ENCODE data around the gene TIRAP. TPM values are rescaled to one million over a fixed set of nuclear protein-coding genes. Genes with fewer than 3 reads are reported as not detected.

TIRAP gene
- total and polyA plus RNA-seq, 3 experiments from 2014 or later, result 10.6 to 13.0 (median 11.3) TPM

DNA sequence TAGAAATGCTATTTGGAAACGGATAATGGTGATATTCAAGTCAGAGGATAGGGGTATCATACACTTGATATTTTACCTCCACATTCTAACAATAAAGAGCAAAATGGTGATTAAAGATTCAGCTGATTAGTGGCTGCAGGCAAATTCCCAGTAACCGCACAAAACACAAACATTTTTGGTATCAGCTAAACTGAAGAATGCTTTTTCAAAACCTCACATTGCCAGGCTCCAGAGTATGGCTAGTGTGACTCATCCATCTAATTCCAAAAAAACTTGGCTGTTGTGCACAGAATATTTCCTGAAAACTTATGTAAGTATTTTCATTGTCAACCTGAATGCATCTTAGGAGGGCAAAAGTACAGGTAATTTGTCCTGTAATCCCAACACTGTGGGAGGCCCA lies 25.1 kb upstream of the TIRAP start:
- Histone ChIP-seq H3K4me1 (ENCODE audit: insufficient read depth, low read length) (no peaks in the 10 kb centered on the region), H3K9me3 (ENCODE audit: low read length) (no peaks in the 10 kb centered on the region), H3K4me3 (ENCODE audit: low read length) (no peak overlapping the region), H3K27me3 (ENCODE audit: insufficient read depth, low read length, poor library complexity, severe bottlenecking) (no peaks in the 10 kb centered on the region), H3K36me3 (ENCODE audit: insufficient read depth, low read length) (peaks cover 6% of the 10 kb centered on the region), H3K27ac (ENCODE audit: low read depth, low read length) (no peak overlapping the region)
- H3K4me3 Mint-ChIP-seq, result no peak overlapping the region
- no peaks in the 10 kb centered on the region for H3K27me3 Mint-ChIP-seq
- no peaks in the 10 kb centered on the region for H3K9me3 Mint-ChIP-seq
- ChIA-PET POLR2A (no interaction called here), CTCF (no interaction called here)
- no peak for DNase-seq
- H3K4me1 Mint-ChIP-seq, result peaks cover 0 to 2% (median 0%) of the 10 kb centered on the region in 3 donors
- peaks cover 0 to 68% (median 8%) of the 10 kb centered on the region in 3 donors for H3K36me3 Mint-ChIP-seq
- peak overlapping the region in 3 of 8 donors; percentile 11 to 45 (median 42) for H3K27ac Mint-ChIP-seq

- Histone ChIP-seq H3K9me3 (ENCODE audit: low read length) (no peaks in the 10 kb centered on the region), H3K4me1 (ENCODE audit: insufficient read depth, low read length) (peaks cover 3% of the 10 kb centered on the region), H3K27me3 (ENCODE audit: insufficient read depth, low read length, poor library complexity, severe bottlenecking) (no peaks in the 10 kb centered on the region), H3K36me3 (ENCODE audit: insufficient read depth, low read length) (peaks cover 48% of the 10 kb centered on the region), H3K27ac (ENCODE audit: low read depth, low read length) (no peak overlapping the region), H3K4me3 (ENCODE audit: low read length) (no peak overlapping the region)
- H3K4me1 Mint-ChIP-seq, result peaks cover 8 to 17% (median 16%) of the 10 kb centered on the region in 3 donors
- H3K4me3 Mint-ChIP-seq, result no peak overlapping the region
- H3K36me3 Mint-ChIP-seq, result peaks cover 7 to 83% (median 22%) of the 10 kb centered on the region in 3 donors
- DNase-seq, result no peak
- CTCF ChIA-PET, result interaction anchor here (1.3 to 1.5 kb wide), 2 partner anchors 8 to 11 kb away, joined by 3 to 5 read pairs; no protein-coding TSS in a partner anchor
- H3K27me3 Mint-ChIP-seq, result no peaks in the 10 kb centered on the region
- no peaks in the 10 kb centered on the region for H3K9me3 Mint-ChIP-seq
- POLR2A ChIA-PET, result interaction anchor here (0.6 to 1.5 kb wide), 2 partner anchors 21 to 24 kb away, joined by 4 read pairs; no protein-coding TSS in a partner anchor
- peak overlapping the region in 1 of 8 donors; percentile 24 for H3K27ac Mint-ChIP-seq
Observed at GRCh38 chr11:126262216-126262615, 20.7 kb upstream of the TIRAP start.

DNA sequence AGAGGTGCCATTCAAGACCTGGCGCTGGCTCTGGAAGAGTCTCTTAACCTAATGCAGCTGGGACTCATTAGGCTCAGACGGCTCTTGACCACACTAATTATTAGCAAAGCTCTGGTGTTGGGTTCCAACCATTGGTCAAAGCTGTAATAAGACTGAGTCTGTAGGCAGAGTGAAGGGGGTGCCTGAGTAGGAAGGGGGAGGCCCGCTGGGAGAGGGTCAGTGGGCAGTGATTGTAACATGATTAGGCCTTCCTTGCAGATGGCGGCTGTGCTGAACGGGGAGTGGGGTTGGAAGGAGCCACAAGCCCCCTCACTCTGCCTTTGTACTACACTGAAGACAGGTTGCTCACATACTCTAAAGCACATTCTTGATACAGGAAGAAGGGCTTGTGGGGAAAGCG lies 19.4 kb upstream of the TIRAP start:
- Histone ChIP-seq H3K4me1 (ENCODE audit: insufficient read depth, low read length) (peaks cover 13% of the 10 kb centered on the region), H3K36me3 (ENCODE audit: insufficient read depth, low read length) (peaks cover 50% of the 10 kb centered on the region), H3K27ac (ENCODE audit: low read depth, low read length) (no peak overlapping the region), H3K9me3 (ENCODE audit: low read length) (no peaks in the 10 kb centered on the region), H3K4me3 (ENCODE audit: low read length) (no peak overlapping the region), H3K27me3 (ENCODE audit: insufficient read depth, low read length, poor library complexity, severe bottlenecking) (no peaks in the 10 kb centered on the region)
- Mint-ChIP-seq H3K4me1 (peaks cover 17 to 25% (median 25%) of the 10 kb centered on the region in 3 donors), H3K36me3 (peaks cover 7 to 84% (median 20%) of the 10 kb centered on the region in 3 donors), H3K4me3 (peak overlapping the region in 1 of 7 donors; percentile 10), H3K9me3 (no peaks in the 10 kb centered on the region), H3K27ac (peak overlapping the region in 4 of 8 donors; percentile 26 to 61 (median 38)), H3K27me3 (no peaks in the 10 kb centered on the region)
- CTCF ChIA-PET, result interaction anchor here (1.1 to 1.5 kb wide), 2 partner anchors 9 to 48 kb away, joined by 3 read pairs; no protein-coding TSS in a partner anchor
- POLR2A ChIA-PET, result interaction anchor here (1.5 kb wide), 1 partner anchor 20 kb away, joined by 4 read pairs; no protein-coding TSS in a partner anchor
- no peak for DNase-seq

DNA sequence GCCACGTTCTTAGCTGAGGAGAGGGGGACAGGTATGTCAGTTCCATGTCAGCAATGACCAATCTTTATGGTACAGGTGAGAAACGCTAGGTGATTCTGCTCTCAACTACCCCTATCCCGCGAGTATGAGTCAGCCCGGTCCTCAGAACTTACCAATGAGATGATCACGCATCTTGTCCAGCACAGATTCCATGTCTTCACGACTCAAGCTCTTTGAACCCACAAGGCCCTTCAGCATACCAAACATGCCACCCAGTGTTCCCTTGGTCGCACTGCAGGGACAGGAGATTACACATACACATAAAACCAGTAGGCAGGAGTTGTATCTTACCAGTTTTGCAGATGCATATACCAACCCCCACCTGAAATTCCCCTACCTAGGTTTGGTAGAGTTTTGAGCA lies 17.1 kb upstream of the TIRAP start:
- Histone ChIP-seq H3K27me3 (ENCODE audit: insufficient read depth, low read length, poor library complexity, severe bottlenecking) (no peaks in the 10 kb centered on the region), H3K36me3 (ENCODE audit: insufficient read depth, low read length) (peaks cover 50% of the 10 kb centered on the region), H3K27ac (ENCODE audit: low read depth, low read length) (no peak overlapping the region), H3K4me1 (ENCODE audit: insufficient read depth, low read length) (peaks cover 23% of the 10 kb centered on the region), H3K9me3 (ENCODE audit: low read length) (no peaks in the 10 kb centered on the region), H3K4me3 (ENCODE audit: low read length) (no peak overlapping the region)
- Mint-ChIP-seq H3K27me3 (no peaks in the 10 kb centered on the region), H3K27ac (peak overlapping the region in 6 of 8 donors; percentile 73 to 98 (median 94)), H3K4me1 (peaks cover 33 to 47% (median 44%) of the 10 kb centered on the region in 3 donors), H3K9me3 (no peaks in the 10 kb centered on the region), H3K36me3 (peaks cover 7 to 78% (median 23%) of the 10 kb centered on the region in 3 donors), H3K4me3 (peak overlapping the region in 3 of 7 donors; percentile 19 to 85 (median 25))
- ChIA-PET POLR2A (no interaction called here), CTCF (interaction anchor here (1.6 kb wide), 1 partner anchor 16 kb away, joined by 5 read pairs; no protein-coding TSS in a partner anchor)
- no peak for DNase-seq

DNA sequence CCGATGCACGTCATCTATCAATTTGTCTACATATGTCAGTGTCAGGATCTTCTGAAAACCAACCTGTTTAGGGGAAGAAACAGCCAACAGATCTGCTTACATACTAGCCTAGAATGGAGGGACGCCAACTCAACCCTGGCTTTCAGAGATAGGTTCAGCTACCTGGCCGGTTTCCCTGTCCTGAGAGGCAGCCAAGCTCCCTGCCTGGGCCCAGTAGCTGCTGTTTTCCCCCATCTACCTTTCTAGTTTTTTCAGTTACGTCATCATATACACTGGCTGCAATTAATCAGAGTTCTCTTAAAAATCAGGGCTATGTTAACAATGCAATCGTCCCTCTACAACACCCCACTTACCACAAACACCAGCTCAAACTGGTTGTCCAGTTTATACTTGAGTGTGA lies 15.2 kb upstream of the TIRAP start:
- CTCF ChIA-PET, result interaction anchor here (1.2 to 2.2 kb wide), 2 partner anchors 15 kb away, joined by 3 to 8 read pairs; partner anchors contain the start of gene TIRAP
- POLR2A ChIA-PET, result interaction anchor here (0.9 to 3.2 kb wide), 5 partner anchors 14 to 149 kb away, joined by 3 to 46 read pairs (median 3); partner anchors contain the start of genes FAM118B, RPUSD4, ST3GAL4 and TIRAP
- no peak for DNase-seq
- peaks cover 7 to 70% (median 23%) of the 10 kb centered on the region in 3 donors for H3K36me3 Mint-ChIP-seq
- no peaks in the 10 kb centered on the region for H3K9me3 ChIP-seq (ENCODE audit: low read length)
- peaks cover 23% of the 10 kb centered on the region for H3K4me1 ChIP-seq (ENCODE audit: insufficient read depth, low read length)
- H3K4me1 Mint-ChIP-seq, result peaks cover 39 to 52% (median 48%) of the 10 kb centered on the region in 3 donors
- H3K9me3 Mint-ChIP-seq, result no peaks in the 10 kb centered on the region
- peaks cover 47% of the 10 kb centered on the region for H3K36me3 ChIP-seq (ENCODE audit: insufficient read depth, low read length)
- peak overlapping the region; percentile 92 to 100 (median 98) for H3K27ac Mint-ChIP-seq
- H3K27me3 ChIP-seq (ENCODE audit: insufficient read depth, low read length, poor library complexity, severe bottlenecking), result no peaks in the 10 kb centered on the region
- peak overlapping the region; percentile 82 for H3K4me3 ChIP-seq (ENCODE audit: low read length)
- H3K27me3 Mint-ChIP-seq, result no peaks in the 10 kb centered on the region
- H3K27ac ChIP-seq (ENCODE audit: low read depth, low read length), result peak overlapping the region; percentile 97
- peak overlapping the region; percentile 85 to 98 (median 96) for H3K4me3 Mint-ChIP-seq

GRCh38 chr11:126268361-126268707 lies 14.6 kb upstream of the TIRAP start:
- H3K9me3 Mint-ChIP-seq, result no peaks in the 10 kb centered on the region
- peak overlapping the region; percentile 85 to 98 (median 96) for H3K4me3 Mint-ChIP-seq
- Histone ChIP-seq H3K27ac (ENCODE audit: low read depth, low read length) (peak overlapping the region; percentile 97), H3K27me3 (ENCODE audit: insufficient read depth, low read length, poor library complexity, severe bottlenecking) (no peaks in the 10 kb centered on the region), H3K36me3 (ENCODE audit: insufficient read depth, low read length) (peaks cover 49% of the 10 kb centered on the region), H3K4me3 (ENCODE audit: low read length) (peak overlapping the region; percentile 82), H3K9me3 (ENCODE audit: low read length) (no peaks in the 10 kb centered on the region), H3K4me1 (ENCODE audit: insufficient read depth, low read length) (peaks cover 23% of the 10 kb centered on the region)
- ChIA-PET CTCF (interaction anchor here (1.2 to 2.2 kb wide), 3 partner anchors 14 to 34 kb away, joined by 3 to 8 read pairs (median 3); partner anchors contain the start of gene TIRAP), POLR2A (interaction anchor here (0.6 to 3.2 kb wide), 7 partner anchors 14 to 148 kb away, joined by 3 to 46 read pairs (median 3); partner anchors contain the start of genes FAM118B, RPUSD4, ST3GAL4 and TIRAP)
- DNase-seq, result no peak
- H3K27me3 Mint-ChIP-seq, result no peaks in the 10 kb centered on the region
- peak overlapping the region; percentile 92 to 100 (median 98) for H3K27ac Mint-ChIP-seq
- H3K36me3 Mint-ChIP-seq, result peaks cover 7 to 70% (median 23%) of the 10 kb centered on the region in 3 donors
- H3K4me1 Mint-ChIP-seq, result peaks cover 39 to 52% (median 48%) of the 10 kb centered on the region in 3 donors

GRCh38 chr11:126268708-126269579 lies 13.9 kb upstream of the TIRAP start, which contains the start of the genes FOXRED1 and SRPRA:
Gene FOXRED1 (plus strand): TSS chr11:126269154. CDS start chr11:126269207, 53 bp downstream.
Gene SRPRA (minus strand): TSS chr11:126268895. CDS start chr11:126268804, 91 bp downstream.
- H3K4me1 ChIP-seq (ENCODE audit: insufficient read depth, low read length), result peaks cover 23% of the 10 kb centered on the region
- ChIA-PET CTCF (interaction anchor here (1.2 to 2.2 kb wide), 3 partner anchors 14 to 33 kb away, joined by 3 to 8 read pairs (median 3); partner anchors contain the start of gene TIRAP), POLR2A (interaction anchor here (0.6 to 3.2 kb wide), 9 partner anchors 10 to 147 kb away, joined by 3 to 46 read pairs (median 3); partner anchors contain the start of genes FAM118B, RPUSD4, ST3GAL4 and TIRAP)
- H3K4me3 Mint-ChIP-seq, result peak within 1 kb of the TSS; percentile 85 to 98 (median 96)
- no peaks in the 10 kb centered on the region for H3K27me3 Mint-ChIP-seq
- H3K27ac Mint-ChIP-seq, result peak within 1 kb of the TSS; percentile 92 to 100 (median 98)
- H3K36me3 ChIP-seq (ENCODE audit: insufficient read depth, low read length), result peaks cover 42% of the 10 kb centered on the region
- peak; percentile 100 for DNase-seq
- H3K9me3 ChIP-seq (ENCODE audit: low read length), result no peaks in the 10 kb centered on the region
- peaks cover 8 to 70% (median 23%) of the 10 kb centered on the region in 3 donors for H3K36me3 Mint-ChIP-seq
- H3K4me1 Mint-ChIP-seq, result peaks cover 39 to 52% (median 48%) of the 10 kb centered on the region in 3 donors
- H3K4me3 ChIP-seq (ENCODE audit: low read length), result peak within 1 kb of the TSS; percentile 99
- no peaks in the 10 kb centered on the region for H3K27me3 ChIP-seq (ENCODE audit: insufficient read depth, low read length, poor library complexity, severe bottlenecking)
- no peaks in the 10 kb centered on the region for H3K9me3 Mint-ChIP-seq
- H3K27ac ChIP-seq (ENCODE audit: low read depth, low read length), result peak within 1 kb of the TSS; percentile 97

Measured in CD8-positive, alpha-beta memory T cell (primary cell).